H54 (cell line): ENCODE data around the gene LMOD2.

Experiments used
- DNase-seq: peaks from one replicate; pipeline ENCODE4 v3.0.0; 2011; ENCODE audit warnings: low spot score, mixed read lengths; ENCODE audit not compliant: insufficient read length
- FAIRE-seq: peaks from 3 replicates; lab custom pipeline; 2011; peaks lifted over from hg19 to GRCh38; lab: Jason Lieb, UNC
- POLR2A ChIP-seq: IDR thresholded peaks from 2 replicates; pipeline ENCODE4 v1.6.1; 2011; ENCODE audit warnings: low read depth, mild to moderate bottlenecking, low read length

Gene LMOD2

GRCh38 chr7:123655614-123656013 lies at the start of gene LMOD2:
TSS of gene LMOD2 (plus strand) at chr7:123655866. CDS start at chr7:123655964, 98 bp downstream.
- DNase-seq, result no peak
- no peak for TF ChIP-seq POLR2A
- no peak for FAIRE-seq

GRCh38 chr7:123607423-123607975 lies 48.2 kb upstream of the LMOD2 start:
- no peak for TF ChIP-seq POLR2A
- FAIRE-seq (no peak), DNase-seq (no peak)

- TF ChIP-seq POLR2A, result no peak
- DNase-seq (no peak), FAIRE-seq (no peak)
Observed at GRCh38 chr7:123608991-123609882, 46.4 kb upstream of the LMOD2 start.

- FAIRE-seq, result no peak
- TF ChIP-seq POLR2A, result no peak
- DNase-seq, result no peak
Observed at GRCh38 chr7:123609883-123610239, 45.8 kb upstream of the LMOD2 start.

GRCh38 chr7:123612024-123612423 lies 43.6 kb upstream of the LMOD2 start:
- no peak for DNase-seq
- no peak for TF ChIP-seq POLR2A
- no peak for FAIRE-seq

DNA sequence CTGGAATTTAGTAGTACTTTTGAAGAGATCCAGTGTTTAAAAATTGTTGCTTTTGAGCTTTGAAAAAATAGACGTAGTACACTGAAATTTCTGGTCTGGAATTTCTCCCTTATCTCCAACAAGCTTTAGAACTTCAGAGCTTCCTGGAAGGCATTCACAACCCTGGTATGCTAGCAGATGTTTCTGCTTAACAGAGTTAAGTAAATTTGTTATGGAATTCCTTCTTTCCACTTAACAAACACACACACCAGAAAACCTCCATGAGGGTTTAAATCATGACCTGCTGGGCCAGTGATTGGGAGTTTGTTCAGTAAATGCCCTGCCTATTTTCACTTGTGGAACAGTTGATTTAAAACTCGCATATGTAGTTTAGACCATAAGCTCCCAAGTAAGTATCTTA lies 40.3 kb upstream of the LMOD2 start:
- TF ChIP-seq POLR2A, result no peak
- no peak for DNase-seq
- no peak for FAIRE-seq

DNA sequence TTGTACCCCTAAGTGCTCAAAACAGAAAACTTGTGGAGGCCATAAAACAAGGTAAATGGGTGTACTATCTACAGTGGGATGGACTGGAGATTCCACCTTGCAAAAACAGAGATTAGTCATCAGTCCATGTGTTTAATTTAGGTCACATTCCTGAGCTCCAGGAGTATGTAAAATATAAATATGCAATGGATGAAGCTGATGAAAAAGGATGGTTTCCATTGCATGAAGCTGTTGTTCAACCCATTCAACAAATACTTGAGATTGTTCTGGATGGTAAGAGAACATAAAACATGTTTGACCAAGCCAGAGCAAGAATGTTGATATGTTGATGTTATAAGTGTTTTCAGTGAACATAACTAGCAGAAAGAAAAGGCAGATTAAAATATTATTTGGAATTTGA lies 39.4 kb upstream of the LMOD2 start:
- DNase-seq (no peak), FAIRE-seq (no peak)
- TF ChIP-seq POLR2A, result no peak

DNA sequence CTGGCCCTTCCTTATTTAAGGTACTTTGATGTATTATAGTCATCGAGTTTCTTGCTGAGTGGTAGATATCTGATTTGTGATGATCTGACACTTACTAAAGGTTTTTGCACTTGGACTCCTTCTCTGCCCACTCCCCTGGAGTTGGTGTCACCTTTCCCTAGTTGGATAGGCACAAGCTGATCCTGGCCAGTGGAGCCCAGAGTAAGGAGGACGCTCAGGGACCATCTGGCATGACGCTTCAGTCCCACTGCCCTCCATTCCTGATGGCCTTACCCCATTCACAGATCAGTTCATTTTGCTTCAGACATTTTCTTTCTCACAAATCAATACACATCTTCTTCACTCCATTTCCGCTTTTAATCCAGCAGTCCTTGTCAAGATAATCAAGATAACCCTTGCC lies 34.0 kb upstream of the LMOD2 start:
- no peak for TF ChIP-seq POLR2A
- FAIRE-seq (no peak), DNase-seq (no peak)

DNA sequence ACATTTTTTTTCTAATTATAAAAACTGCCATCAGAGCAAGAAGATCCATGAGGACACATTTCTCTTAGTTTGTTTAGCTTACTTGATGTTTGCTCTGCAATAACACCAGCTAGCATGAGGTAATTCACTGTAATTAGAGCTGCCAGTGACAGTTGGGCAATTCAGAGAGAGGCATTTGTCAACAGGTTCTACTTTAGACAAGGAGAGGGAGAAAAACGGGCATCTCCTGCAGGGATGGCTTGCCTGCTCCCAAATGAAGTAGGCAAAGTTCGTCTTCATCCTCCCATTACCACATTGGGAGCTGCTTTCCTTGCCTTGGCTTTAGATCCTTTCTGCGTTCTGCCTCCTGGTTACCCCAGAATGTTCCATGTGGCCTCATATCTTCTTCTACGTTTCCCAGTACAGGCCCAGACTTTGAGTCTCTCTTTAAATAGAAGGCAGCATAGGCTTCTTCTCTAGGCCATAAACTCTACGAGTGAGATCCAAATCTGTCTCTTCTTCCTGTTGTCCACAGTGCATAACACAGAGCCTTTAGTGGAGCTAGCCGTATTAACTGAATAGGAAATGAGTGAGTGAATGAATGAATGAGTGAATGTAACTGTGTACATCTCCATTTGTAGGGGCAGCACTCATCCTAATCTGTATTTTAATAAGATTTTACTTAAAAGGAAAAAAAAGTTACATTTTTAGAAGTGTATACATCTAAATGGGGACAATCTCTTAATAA lies 32.8 kb upstream of the LMOD2 start:
- FAIRE-seq, result no peak
- TF ChIP-seq POLR2A, result no peak

DNA sequence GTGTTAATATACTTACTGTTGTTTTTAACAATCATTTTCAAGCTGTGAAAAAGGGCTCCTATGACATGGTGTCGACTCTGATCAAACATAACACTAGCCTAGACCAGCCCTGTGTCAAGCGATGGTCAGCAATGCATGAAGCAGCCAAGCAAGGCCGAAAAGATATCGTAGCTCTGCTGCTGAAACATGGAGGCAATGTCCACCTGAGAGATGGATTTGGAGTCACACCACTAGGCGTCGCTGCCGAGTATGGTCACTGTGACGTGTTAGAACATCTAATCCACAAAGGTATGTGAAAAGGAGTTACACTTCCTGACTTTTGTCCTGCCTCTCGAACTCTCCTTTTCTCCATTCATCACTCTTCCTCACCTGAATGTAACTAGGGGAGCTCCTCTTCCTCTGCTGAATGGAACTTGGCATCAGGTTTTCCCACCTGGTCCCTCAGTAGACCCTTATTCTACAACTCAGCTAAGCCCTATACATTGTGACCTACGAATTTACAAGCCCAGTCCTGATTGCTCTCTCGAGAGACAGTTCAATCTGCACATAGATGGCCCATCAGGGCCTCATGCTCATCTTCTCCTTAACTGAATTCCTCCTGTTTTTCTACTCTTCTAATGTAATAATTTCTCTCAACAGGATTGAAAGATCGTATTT lies 31.0 kb upstream of the LMOD2 start:
- TF ChIP-seq POLR2A, result no peak
- DNase-seq, result peak; percentile 15
- FAIRE-seq, result no peak

More for the DNA sequence above, 32.8 kb upstream of the LMOD2 start:
- DNase-seq, result no peak

DNA sequence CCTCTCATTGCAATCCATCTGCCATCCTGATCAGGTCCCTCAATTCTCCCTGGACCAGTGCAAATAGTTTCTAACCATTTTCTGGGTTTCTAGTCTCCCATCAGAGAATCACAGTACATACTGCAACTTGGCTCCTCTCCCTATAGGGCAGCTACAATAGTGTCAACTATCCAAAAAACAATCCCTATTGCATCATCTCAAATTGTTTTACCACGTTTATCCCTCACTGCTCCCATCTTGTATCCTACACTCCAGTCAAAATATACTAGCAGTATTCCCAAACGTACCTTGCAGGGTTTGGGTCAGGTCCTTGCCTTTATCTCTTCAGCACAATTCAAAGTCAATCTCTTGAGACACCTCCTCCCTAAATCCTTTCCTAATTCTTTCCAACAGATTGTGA lies 30.4 kb upstream of the LMOD2 start:
- no peak for FAIRE-seq
- no peak for TF ChIP-seq POLR2A

GRCh38 chr7:123627851-123628250 lies 27.8 kb upstream of the LMOD2 start:
- DNase-seq, result no peak
- TF ChIP-seq POLR2A, result no peak
- no peak for FAIRE-seq

More for the DNA sequence above, 30.4 kb upstream of the LMOD2 start:
- no peak for DNase-seq

- no peak for FAIRE-seq
Observed at GRCh38 chr7:123628829-123629228, 26.8 kb upstream of the LMOD2 start.

GRCh38 chr7:123629281-123629680 lies 26.4 kb upstream of the LMOD2 start:
- no peak for TF ChIP-seq POLR2A
- FAIRE-seq, result no peak
- DNase-seq, result no peak

More at GRCh38 chr7:123628829-123629228, 26.8 kb upstream of the LMOD2 start:
- no peak for TF ChIP-seq POLR2A
- no peak for DNase-seq

DNA sequence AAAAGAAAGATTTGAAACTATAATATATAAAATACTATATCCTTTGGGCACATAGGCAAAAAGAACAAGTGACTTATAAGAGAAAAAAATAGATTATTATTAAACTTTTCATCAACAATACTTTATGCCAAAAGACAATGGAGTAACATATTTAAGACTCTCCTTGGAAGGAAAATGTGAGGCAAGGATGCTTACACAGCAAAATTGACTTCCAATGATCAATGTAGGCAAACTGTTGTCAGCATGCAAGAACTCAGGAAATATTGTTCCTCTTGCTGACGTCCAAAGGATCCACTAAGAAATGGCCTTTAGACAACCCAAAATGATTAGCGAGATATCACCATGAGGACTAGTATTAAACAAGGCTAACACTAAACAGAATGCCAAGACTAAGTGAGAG lies 22.9 kb upstream of the LMOD2 start:
- DNase-seq (no peak), FAIRE-seq (no peak)
- no peak for TF ChIP-seq POLR2A
